T follicular helper cell (primary cell): Measurements from ENCODE around the gene FADS2.
A peak's percentile ranks its signal among the peaks of the same experiment; 100 is the strongest.

Experiments used
- DNase-seq: peaks from one replicate; pipeline ENCODE4 v3.0.0-alpha.2; 2020; ENCODE audit warnings: low read depth
- total RNA-seq, 2 experiments: gene quantifications; one replicate each; lab custom pipeline; 2026; lab: John Stamatoyannopoulos, UW

FADS2 gene
- total RNA-seq, result 2.0 to 3.0 reads per million in 2 experiments

DNA sequence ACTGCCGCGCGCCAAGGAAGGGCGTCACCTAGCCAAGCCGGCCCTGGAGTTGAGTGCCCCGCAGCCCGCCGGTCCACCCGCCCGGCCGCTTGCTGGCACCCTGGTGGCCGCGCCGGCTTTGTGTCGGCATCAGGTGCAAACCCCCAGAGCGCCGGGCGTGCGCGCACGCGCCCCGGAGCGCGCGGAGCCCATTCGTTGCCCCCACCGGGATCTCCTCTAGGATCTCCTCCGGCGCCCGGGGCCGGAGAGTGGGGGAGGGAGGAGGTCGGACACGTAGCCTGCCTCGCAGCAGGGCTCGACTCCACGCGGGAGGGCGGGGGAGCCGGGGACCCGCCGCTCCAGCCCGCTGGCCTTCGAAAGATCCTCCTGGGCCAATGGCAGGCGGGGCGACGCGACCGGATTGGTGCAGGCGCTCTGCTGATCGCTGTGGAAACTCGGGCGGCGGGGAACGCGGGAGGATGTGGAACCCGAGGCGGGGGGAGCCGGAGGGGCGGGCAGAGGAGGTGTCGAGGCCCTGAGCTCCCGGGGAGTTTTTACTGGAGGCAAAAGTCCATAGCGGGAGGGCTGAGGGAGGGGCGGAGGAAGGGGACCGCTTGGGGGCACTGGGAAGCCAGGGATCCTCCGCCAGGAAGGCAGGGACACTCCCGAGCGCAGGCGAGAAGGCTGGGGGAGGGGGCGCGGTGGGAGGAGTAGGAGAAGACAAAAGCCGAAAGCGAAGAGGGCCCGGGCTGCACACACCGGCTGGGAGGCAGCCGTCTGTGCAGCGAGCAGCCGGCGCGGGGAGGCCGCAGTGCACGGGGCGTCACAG, at the start of gene FADS2:
FADS2 (plus strand) TSS at position 730 of the 808 bp plus-strand sequence. CDS start 91 bp downstream, outside the sequence.
- peak; percentile 82 for DNase-seq

DNA sequence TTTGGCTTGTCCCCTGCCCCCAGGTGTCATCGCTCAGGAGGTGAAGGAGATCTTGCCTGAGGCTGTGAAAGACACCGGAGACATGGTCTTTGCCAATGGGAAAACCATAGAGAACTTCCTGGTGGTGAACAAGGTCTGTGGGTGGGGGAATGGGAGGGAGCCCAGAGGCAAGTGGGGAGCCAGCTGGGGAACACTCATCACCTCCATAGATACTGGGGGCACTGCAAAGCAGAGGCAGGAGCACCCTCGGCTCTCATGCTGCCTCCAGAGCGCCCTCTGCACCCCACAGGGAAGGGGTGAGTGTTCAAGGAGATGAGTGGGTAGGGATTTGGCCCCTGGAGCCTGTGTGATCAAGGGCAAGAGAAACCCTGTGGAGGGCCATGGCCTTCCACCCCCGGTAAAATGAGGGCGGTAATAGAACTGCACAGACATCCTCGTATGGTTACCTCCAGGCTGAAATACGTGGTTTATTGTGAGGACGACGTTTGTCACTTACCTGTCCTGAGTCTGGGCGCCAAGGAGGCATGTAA, 49.7 kb upstream of the FADS2 start:
- no peak for DNase-seq

DNA sequence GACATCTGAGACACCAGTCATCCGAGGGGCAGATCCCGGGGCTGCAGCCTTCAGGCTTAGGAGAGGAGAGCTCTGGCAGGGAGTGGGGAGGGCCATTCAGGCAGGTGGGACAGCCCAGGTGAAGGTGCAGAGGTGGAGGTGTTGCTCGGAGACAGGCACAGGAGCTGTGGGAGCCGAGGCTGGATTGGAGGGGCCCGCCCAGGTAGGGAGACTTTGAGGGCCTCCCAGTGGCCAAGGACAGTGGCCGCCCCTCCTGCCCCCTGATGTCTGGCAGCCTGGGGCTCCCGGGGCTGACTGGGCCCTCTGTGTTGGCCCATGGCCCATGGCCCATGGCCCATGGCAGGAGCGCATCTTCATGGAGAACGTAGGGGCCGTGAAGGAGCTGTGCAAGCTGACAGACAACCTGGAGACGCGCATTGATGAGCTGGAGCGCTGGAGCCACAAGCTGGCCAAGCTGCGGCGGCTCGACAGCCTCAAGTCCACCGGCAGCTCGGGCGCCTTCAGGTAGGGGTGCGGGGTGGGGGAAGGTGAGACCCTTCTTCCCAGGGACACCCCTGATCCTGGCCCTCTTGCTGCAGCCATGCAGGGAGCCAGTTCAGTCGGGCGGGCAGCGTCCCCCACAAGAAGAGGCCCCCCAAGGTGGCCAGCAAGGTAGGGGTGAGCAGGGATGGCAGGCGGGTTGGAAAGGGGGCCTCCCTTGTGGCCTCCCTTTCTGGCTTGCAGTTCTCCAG, 49.0 kb upstream of the FADS2 start:
- DNase-seq, result no peak

DNA sequence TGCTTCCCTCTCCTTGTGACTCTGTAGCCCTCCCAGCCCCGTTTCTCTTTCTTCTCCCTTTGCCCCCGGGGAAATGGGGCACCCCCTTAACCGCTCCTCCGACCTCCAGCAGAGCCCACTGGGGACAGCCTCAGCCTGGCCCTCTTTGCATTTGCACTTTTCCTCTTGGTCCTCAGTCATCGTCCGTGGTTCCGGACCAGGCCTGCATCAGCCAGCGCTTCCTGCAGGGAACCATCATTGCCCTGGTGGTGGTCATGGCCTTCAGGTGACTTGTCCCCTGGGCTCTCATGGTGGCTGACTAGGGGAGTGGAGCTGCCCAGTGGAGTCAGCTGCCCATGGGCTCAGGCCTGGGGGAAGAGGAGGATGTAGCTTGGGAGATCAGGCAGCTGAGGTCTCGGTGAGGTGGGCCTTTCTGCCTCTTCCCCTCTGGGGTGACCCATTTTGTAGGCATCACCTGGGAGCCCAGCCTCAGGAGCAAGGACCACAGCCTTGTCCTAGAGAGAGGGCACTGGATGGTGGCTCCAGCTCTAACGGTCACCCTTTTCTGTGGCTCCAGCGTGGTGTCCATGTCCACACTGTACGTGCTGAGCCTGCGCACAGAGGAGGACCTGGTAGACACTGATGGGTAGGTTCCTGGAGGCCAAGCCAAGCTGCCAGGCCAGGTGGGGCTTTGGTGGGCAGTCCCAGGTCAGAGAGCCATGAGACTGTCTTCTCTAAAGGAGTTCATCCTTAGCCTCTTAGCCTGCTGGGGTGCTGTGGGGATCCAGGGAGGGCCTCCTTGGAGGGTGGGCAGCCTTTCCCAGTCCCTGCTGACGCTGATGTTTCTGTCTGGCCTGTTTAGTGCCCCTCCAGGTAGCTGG, 48.2 kb upstream of the FADS2 start:
- no peak for DNase-seq

- DNase-seq, result no peak
Observed at GRCh38 chr11:61780581-61781162, 47.4 kb upstream of the FADS2 start.

DNA sequence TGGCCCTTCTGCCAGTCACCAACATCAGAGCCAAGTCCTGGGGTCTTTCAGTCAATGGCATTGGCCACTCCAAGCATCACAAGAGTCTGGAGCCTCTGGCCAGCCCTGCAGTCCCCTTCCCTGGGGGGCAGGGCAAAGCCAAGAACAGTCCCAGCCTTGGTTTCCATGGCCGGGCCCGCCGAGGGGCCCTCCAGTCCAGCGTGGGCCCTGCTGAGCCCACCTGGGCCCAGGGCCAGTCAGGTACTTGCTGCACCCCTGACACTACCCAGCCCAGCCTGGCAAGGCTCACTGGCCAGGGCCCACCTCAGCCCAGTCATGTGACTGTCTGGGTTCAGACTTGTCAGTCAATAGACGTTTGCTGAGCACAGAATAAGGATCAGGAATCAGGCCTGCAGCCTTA, 46.5 kb upstream of the FADS2 start:
- DNase-seq, result no peak

DNA sequence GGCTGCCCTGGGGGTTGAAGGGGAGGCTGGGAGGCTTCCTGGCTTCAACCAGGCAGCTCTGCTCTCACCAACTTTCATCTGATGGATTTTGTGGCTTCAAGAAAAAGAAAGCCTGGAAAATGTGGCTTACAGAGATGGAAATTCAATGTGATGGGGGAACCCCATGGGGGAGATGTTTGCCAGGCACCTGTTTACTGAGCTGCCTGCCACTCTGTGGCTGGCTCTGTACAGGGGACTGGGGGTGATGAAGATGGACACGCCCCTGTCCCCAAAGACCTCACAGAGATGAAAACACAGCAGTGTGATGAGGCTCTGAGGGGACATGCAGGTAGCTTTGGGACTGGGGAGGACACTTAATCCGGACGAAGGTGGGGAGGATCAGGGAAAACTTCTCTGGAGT, 45.8 kb upstream of the FADS2 start:
- DNase-seq, result no peak

DNA sequence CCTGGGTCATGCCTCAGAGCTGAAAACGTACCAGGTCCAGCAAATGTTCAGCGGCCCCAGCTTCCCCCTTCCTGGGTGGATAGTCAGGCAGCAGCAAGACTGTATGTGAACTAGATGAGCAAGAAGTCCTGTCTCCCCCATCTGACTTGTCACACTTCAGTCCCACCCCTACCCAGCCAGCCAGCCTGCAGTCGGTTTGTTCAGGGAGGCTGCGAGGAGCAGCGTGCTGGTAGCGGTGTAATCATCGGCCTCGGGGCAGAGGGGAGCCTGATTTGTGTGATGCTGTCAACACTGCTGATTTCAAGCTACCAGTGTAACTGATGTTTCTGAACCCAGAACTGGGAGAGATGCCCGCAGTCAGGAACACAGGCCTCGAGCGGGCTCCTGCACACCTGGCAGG, 45.3 kb upstream of the FADS2 start:
- no peak for DNase-seq

GRCh38 chr11:61783717-61784505, 44.2 kb upstream of the FADS2 start:
- DNase-seq, result no peak

- DNase-seq, result no peak
Observed at GRCh38 chr11:61784506-61784805, 43.6 kb upstream of the FADS2 start.

DNA sequence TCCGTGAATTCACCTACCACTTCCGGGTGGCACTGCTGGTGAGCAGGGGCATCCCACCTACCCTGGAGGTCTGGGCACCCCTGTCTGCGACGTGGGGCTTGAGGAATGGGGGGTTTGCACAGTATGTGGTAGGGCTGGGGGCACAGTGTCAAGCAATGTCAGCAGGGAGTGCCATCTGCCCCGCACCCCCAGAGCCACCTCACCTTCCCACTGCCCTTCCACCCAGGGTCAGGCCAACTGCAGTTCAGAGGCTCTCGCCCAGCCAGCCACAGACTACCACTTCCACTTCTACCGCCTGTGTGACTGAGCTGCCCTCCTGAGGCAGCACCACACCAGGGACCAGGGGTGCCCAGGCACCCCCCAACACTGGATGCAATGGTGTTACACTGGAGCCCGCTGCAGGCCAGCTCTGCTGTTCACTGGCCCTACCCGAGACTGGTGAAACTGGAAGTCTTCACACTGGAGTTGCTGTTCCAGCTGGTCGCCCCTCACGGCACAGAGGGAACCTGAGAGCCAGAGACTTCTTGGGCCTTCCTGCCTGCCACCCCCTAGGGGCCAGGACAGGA, 42.2 kb upstream of the FADS2 start:
- DNase-seq, result no peak

DNA sequence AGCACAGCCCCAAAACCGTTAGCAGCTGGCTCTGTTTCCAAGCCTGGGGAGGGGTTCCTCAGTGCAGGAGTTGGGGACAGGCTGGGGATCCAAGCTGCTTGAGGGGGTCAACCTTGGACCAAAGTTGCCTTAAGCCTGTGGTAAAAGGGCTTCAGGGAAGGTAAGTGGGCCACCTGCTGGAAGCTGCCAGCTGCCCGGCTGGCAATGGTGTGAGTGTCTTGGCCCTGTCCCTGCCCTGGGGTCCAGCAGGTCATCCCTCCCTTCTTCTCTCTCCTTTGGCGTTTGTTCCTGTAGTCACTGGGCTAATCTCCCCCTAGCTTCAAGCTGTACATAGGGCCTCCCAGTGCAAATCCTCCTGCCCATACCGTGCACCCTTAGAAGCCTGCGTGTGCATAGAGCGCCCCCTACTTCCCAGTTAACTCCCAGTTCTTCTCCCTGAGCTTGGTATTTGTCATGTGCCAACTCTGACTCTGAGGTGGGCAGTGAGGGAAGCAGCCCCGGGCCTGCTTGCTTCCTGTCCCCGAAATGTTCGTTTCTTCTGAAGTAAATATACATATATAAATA, 40.1 kb upstream of the FADS2 start:
- no peak for DNase-seq

DNA sequence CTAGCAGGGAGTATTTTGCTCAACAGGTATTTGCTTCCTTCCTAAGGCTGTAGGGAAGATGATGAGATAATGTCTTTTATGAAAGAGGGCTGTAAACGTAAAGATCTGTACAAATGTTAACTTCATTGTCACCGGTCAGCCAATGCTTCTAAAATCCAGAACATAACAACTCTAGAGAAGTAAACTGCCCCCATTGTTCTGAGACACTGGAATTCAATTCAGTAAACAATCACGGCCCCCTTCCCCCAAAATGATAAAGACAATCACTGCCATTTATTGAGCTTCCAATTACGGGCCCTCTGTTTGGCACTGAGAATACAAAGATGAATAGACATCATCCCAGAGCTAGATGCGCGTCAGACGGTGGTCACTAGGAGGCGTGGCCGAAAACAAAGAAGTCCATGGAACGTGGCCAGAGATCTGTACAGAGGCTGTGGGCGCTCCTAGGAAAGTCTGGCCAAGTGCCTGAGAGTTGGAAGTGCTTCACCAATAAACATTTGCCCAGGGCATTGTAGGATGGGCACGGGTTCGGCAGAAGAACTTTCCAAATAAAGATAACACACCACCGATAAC, 36.3 kb upstream of the FADS2 start:
- no peak for DNase-seq

GRCh38 chr11:61792310-61793082, 35.6 kb upstream of the FADS2 start, which contains the start of the genes FEN1 and TMEM258:
Gene FEN1, plus strand, starts transcription at chr11:61792911. Its CDS starts 2,451 bp downstream, at chr11:61795362.
Gene TMEM258, minus strand, starts transcription at chr11:61792599. Its CDS starts 41 bp downstream, at chr11:61792558.
- peak; percentile 80 for DNase-seq

DNA sequence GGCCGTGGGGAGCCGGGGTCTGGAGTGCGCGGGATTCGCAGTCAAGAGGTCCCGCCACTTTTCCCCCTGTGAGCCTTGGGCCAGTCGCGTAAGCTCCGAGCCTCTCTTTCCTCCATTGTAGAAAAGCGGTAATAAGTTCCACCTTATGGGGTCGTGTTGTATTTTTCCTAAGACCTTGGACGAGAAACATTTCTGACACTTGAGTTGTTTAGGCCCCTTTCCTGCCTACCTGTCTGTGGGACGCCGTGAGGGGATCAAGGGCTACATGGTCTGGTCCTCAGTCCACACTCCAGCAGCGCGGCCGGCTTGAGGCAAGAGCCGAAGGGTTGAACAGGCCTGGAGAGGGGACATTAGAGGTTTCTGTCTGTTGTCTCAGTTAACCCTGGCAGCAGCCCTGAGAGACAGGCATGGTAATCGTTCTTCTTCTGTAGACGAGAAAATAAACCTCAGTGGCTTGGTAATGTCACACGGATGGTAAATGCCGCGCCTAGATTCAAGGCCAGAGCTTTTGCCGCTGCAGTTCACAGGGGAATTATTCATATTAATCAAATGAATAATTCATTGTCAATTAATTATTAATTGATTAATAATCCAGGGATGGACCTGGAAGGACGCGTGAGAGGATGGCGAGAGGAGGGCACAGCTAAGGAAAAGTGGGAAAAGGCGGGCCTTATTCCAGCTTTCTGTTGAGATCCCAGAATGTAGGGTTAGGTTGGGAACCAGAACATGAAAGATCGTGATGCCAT, 34.8 kb upstream of the FADS2 start:
- DNase-seq, result no peak

GRCh38 chr11:61793829-61794204, 34.3 kb upstream of the FADS2 start:
- no peak for DNase-seq

DNA sequence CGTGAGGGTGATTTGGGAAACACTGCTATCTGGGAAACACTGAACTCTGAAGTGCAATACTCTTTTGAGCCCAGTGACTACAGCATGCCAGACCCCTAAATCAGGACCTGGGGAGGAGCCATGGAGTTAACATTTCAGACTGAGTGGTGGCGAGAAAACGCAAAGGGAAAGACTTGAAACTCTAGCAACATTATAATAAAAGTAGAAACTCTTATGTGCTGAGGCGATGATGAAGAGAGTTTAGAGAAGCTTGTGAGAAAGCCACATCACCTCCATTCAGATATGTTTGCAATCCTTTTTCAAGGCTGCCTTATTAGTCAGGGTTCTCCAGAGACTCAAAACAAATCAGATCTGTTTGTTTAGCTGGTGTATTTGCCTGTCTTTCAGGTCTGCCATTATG, 33.5 kb upstream of the FADS2 start:
- DNase-seq, result no peak

DNA sequence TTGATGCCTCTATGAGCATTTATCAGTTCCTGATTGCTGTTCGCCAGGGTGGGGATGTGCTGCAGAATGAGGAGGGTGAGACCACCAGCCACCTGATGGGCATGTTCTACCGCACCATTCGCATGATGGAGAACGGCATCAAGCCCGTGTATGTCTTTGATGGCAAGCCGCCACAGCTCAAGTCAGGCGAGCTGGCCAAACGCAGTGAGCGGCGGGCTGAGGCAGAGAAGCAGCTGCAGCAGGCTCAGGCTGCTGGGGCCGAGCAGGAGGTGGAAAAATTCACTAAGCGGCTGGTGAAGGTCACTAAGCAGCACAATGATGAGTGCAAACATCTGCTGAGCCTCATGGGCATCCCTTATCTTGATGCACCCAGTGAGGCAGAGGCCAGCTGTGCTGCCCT, 32.6 kb upstream of the FADS2 start:
- DNase-seq, result no peak
